ENCODE results near the gene DNAH17.
"Not testable (repeated sequence)": the region's sequence is repeated elsewhere in the genome, so short reads cannot be mapped to it uniquely, and the experiment has no call there.

The DNAH17 gene

DNA sequence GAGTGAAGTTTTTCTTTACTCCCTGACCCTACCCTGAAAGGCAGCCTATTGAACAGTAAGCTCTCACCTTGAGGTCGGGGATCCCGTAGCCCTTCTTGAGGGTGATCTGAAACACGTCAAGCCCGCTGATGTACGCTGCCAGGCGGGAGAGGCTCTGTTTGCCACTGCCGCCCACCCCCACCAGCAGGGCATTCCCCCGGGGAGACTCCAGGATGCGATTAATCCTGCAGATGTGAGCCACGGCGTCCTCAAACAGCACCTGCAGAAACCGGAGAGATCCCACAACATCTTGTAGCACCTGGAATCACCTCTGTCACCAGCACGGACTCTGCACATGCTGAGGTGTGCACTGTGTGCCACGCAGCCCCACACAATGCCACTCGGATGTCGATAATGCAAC, 102.0 kb downstream of the DNAH17 start:
- no peak for DNase-seq

DNA sequence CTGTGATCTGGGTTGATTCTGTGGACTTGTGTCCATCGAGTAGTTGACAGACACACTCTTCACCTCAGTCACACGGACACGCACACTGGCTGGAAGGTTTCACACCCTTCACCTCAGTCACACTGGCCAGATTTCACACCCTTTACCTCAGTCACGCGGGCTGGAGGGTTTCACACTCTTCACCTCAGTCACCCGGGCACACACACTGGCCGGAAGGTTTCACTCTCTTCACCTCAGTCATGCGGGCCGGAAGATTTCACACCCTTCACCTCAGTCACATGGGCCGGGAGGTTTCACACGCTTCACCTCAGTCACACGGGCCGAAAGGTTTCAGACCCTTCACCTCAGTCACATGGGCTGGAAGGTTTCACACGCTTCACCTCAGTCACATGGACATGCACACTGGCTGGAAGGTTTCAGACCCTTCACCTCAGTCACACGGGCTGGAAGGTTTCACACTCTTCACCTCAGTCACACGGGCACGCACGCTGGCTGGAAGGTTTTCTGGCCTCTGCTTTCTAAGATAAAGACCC, 102.5 kb downstream of the DNAH17 start:
- DNase-seq = peak; percentile 25 to 61

DNA sequence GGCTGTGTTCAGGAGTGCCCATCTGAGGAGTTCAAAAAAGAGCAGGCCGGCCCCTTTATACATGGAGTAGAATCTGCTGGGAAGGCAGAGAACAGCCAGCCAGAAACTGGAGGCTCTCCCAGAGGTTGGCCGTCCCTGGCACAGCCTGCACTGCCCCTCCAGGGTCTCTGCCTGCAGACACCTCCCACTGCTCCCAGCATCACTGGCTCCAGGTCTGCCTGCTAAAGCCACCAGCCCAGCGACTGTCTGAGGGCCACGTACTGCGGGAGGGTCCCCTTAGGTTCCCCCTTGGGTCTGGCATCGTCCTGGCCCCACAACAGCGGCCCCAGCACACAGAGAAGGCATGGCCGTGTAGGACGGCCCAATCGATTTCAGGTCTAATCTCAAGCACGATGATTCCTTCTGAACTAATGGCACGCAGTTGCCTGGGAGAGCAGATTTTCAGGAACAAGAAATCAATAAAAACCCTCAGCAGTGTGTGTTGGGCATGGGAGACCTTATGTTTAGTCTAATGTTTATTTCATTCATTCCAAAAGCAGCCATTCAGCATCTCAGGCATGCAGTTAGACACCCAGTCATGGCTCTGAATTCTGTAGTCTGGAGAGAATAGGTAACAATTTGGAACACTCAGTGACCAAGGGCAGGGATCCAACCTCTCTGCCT, 103.1 kb downstream of the DNAH17 start:
- no peak for DNase-seq

DNA sequence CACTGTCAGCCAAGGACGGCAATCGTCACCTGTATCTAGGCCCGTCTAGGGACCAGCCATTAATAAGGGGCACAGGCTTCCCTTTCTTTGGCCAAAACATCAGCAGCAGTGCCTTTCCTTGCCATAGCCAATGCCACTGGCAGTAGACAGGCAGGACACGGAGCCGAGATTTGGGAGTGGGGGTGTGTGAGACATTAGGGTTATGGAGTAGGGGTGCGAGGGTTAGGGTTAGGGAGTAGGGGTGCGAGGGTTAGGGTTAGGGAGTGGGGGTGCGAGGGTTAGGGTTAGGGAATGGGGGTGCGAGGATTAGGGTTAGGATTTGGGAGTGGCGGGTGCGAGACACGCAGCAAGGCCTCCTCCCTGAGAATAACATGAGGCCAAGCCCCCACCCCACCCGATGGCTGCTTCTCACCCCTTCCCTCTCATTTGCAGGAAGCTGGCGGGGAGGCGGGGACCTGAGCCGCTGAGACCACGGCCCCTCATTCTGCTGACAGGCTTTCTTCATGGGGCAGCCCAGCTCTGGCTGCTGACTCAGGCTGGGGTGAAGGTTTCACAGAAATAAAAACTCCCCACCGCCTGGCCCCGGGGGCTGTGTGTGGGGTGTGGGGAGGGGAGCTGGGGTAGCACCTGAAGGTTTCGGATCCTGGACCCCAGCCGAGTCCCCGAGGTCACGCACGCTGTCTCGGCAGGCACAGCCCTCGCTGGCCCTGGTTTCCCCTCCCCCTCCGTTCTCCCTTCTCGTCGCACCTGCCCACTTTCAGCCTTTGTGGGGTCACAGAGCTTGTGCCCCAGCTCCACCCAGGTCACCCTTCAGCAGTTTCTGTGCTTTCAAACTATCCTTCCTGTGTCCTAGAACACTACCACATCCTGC, 104.9 kb downstream of the DNAH17 start:
- no peak for DNase-seq

DNA sequence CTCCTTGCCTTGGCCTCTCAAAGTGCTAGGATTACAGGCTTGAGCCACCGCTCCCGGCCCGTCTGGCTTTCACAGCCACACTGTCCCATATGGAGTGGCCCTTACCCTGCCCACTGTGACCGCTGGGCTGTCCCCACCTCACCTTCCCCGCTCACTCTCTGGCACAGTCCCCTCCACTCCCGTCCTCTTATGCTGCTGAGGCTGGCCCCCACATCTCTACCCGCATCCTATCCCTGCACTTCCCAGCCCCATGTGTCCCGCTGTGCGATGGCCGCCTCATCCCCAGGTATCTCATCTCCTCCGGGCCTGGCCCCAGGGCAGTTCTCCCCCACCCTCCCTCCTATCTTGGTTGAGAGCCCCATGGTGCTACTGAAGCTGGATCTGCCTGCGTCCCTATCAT, 105.6 kb downstream of the DNAH17 start:
- DNase-seq = no peak

DNA sequence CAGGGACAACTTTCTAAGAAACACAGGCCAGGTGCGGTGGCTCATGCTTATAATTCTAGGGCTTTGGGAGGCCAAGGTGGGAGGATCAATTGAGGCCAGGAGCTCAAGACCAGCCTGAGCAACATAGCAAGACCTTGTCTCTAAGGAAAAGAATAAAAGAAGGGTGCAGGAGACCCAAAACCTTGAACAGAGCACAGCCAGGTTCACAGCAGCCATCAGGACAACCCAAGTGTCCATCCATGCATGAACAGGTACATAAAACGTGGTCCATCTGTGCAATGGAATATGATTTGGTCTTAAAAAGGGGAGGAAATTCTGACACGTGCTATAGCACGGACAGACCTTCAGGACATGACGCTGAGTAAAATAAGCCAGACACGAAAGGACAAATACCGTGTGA, 107.8 kb downstream of the DNAH17 start:
- no peak for DNase-seq

DNA sequence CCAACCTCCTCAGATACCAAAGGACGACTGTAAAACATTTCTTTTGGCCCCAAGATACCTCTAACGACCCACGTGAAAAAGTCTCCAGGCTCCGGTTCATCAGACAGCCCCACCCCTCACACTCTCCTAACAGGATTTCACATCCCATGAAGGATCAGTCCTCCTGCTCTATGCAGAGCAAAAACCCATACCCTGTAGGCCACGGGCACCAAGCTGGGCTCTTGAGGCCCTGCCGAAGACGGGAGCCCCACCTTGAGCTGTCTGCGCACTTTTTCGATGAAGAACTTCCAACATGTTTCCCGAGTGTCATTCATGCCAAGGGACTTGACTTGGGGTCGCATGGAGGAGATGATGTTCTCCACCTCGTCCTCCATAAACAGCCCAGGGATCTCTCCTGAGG, 108.8 kb downstream of the DNAH17 start:
- no peak for DNase-seq

DNA sequence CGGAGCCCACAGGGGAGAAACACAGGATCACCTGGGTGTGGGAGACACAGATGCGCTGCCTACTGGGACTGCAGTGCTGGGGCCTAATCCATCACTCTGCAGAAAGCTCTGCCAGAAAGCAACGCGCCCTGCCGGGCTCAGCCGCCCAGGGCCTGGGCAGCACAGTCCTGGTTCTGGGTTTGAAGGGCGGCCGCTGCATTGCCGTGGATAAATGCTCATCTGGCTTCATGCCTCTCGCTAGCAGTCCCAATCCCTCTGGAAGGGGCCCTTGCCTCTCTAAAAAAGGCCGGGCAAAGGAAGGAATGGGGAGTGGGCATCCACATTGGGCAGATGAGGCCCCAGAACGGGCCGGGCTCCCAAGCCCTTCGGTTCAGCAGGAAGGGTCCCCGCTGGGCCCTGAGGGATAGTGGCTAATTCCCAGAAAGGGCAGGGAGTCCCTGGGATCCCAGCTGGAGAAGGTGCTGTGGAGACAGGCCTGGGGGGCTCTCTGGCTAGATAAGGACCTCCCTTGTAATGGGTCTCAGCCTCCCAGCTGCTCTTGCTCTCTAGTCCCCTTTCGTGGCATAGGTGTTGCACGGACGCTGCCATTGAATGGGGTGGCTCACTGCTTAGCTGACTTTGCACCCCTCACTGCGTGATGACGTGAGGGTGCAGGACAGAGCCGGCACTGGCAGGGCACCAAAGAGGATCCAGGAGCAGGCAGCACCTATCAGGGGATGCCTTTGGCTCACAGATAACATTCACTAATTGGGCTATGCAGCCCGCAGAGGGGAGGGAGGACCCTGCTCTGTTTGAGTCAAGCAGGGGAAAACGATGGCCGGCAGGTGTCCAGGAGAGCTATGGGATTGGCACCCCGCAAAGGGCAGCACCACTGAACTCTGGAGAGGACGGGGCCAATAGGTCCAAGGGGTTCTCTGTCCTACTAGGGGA, 110.1 kb downstream of the DNAH17 start:
- DNase-seq = no peak

DNA sequence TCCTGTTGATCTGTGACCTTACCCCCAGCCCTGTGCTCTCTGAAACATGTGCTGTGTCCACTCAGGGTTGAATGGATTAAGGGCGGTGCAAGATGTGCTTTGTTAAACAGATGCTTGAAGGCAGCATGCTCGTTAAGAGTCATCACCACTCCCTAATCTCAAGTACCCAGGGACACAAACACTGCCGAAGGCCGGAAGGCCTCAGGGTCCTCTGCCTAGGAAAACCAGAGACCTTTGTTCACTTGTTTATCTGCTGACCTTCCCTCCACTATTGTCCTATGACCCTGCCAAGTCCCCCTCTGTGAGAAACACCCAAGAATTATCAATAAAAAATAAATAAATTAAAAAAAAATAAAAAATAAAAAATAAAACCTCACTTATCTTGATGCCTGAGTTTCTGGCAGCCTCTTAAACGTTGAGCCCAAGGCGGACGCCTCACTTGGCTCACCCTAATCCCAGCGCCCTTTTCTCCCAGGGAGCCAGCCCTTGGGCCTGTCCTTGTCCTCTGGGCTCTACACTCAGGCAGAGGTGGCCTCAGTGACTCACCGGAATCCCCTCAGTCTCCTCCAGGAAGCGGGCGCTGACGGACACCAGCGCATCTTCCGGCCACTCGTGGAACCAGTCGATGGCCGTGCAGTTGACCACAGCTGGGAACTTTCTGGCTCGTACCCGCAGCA, 110.9 kb downstream of the DNAH17 start:
- DNase-seq = not testable (repeated sequence)

DNA sequence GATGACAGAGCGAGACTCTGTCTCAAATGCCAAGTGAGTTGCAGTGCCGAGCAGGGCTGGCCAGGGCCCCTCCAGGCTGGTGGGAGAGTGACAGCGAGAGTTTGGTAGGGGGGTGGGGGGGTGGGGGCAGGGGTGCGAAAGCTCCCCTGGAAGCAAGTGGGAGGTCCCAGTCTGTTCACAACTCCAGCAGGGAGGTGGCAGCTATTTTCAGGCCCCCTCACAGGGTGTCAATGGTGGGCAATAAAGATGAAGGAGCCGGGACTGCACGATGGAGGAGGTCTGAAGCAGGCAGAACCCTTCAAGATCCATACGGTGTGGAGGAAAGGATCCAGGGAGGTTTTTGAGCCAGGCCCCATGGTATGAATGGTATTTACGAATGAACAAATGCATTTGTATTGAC, 115.0 kb downstream of the DNAH17 start:
- DNase-seq = no peak

DNA sequence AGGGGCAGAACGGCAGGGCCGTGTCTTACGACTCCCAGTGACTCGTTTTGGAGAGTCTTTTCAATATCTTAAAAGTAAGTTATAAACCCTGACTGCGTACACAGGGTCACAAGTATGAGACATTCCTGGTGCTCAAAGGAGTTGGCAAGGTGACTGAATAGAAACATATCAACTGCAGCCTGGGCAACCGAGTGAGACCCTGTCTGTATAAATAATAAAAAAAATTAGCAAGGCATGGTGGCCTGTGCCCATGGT, 115.5 kb downstream of the DNAH17 start:
- no peak for DNase-seq

DNA sequence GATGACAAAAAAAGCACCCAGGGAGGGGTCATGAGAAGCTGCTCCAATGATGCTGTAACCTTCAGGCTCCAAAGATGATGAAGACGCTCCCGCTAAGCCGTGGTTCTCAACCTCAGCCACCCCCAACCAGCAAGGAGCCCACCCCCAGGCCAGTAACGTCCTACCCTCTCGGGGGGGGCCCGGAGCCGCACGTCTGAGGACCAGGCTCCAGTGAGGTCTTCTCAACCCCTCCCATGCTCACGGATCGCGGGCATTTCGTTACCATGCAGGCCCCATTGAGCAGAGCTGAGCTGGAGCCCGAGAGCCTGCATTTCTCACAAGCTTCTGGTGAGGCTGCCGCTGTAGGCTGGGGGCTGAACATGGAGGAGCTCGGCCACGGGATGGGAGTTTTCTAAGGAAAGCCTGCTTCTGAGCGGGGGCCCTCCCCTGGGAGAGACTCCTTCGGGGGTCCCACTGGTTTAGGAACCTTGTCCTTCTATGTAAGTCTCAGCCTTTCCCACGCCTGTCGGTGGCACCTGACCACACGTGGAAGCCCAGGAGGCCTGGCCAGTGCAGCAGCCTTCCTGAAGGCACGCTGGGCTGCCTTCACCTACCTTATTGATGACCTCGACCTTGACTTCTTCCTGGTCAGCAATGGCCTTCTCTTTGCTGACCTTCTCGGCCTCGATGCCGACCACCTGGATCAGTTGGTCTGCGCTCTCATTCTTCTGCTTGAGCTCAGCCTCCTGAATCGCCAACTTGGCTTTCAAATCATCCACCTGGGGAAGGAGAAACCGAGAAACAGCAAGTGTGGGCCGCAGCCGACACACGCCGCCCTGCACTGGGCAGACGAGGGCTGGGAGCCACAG, 116.0 kb downstream of the DNAH17 start:
- no peak for DNase-seq

DNA sequence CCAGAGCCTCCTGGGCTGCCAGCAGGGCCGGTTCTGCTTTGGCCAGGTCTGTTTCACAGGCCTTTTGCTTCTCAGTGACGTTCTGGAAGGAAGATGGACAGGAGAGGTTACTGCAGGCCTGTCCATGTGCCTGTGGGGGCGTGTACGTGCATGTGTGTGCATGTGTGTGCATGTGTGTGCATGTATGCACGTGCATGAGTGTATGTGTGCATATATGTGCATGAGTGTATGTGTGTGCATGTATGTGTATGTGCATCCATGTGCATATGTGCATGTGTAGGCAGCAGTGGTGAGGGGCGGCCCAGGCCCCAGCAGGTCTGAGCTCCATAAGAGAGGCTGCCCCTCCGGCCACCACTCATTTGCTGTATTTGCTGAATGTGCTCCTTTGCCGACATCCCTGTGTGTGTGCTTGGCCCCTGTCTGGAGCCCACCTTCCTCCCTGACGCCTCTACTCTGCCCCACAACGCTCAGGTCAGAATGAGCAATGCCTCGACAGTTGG, 117.0 kb downstream of the DNAH17 start:
- no peak for DNase-seq

DNA sequence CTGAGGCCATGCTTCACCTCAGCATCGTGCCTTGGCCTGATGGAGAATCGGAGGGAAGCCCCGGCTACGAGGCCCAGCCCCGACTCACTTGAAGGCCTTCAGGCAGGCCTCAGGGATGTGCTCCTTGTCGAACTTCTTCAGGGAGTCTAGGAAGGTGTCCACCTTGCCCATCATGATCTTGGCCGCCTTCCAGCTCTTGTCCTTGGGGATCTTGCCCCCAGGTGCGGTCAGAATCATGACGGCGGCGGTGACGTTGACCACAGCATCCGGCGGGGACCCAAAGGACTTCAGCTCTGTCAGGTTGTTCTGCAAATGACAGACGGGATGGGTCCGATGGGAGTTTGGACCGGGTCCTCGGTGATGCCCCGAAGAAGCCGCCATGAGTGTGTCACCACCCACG, 117.5 kb downstream of the DNAH17 start:
- DNase-seq = no peak

DNA sequence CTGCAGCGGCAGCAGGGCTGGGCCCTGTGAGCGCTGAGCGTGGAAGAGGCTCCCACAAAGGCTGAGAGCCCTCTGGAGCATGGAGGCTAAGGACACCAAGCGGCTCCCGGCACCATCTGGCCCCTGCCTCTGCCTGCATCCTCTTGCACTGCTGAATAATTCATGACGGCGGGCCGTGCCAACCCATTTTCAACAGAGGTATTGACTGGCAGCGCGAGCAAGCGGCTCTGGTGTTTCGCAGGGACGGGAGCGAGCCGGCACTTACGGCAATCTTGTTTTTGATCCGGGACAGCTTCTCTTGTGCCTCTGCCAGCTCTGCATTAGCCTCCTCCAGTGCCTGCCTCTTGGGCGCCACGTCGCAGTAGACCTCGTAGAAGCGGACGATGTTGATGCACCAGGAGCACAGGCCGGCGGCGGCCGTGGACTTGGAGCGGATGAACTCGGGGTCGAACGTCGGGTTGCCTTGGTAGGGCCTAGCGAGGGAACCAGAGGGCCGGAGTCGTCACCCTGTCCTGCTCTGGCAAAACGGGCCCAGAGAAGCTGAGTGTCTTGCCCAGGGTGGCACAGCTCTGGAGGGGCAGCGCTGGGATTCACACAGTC, 118.4 kb downstream of the DNAH17 start:
- no peak for DNase-seq

DNA sequence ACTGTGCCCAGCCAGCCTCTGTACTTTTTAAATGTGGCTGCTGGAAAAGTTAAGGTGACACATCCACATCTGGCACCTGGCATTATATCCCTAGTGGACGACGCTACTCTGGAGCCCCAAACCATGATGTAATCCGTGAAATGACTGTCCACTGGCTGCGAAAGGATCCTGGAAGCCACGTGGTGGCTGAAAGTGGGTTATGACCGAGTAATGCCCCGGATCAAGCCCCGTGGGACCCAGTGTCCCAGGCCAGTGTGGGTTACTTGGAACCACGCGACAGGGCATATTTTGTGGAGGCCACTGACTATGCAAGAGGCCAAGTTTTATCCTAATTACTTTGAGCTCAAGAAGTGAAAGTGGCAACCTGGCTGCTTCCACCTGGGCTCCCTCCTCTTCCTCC, 119.1 kb downstream of the DNAH17 start:
- no peak for DNase-seq

DNA sequence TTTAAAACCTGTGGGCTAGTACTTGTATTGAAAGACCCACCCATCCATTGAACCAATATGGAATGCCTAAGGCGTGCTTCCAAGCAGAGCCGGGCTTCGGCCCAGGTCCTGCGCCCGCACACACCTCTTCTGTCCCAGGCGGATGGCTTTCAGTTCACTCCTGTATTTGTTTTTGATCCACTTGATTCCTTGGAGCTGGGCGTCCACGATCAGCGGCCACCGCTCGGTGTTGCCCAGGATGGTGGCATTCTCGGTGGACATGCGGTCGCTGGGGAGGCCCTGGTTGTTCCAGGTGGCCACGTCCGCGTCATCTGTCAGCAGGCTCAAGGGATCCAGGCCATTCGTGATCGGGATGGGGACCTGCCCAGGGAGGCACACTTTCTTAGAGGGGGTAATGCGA, 122.8 kb downstream of the DNAH17 start:
- no peak for DNase-seq

DNA sequence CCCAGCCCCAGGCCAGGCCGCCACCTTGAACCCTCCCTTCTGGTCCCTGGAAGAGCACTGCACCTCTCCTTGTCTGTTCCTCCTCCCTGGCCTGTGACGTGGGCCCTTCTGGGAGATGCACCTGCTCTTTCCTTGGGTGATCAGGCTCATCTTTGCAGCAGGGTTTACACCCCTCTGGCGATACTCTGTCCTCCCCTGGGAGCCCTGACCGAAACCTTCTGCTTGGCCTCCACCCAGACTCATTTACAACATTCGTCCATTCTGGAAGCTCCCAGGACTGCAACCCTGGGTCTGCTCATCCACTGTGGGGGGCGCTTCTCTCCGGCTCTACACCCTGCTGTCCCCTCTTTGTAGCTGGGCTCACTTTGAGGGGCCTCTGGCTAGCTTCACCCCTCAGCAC, 125.4 kb downstream of the DNAH17 start:
- no peak for DNase-seq

DNA sequence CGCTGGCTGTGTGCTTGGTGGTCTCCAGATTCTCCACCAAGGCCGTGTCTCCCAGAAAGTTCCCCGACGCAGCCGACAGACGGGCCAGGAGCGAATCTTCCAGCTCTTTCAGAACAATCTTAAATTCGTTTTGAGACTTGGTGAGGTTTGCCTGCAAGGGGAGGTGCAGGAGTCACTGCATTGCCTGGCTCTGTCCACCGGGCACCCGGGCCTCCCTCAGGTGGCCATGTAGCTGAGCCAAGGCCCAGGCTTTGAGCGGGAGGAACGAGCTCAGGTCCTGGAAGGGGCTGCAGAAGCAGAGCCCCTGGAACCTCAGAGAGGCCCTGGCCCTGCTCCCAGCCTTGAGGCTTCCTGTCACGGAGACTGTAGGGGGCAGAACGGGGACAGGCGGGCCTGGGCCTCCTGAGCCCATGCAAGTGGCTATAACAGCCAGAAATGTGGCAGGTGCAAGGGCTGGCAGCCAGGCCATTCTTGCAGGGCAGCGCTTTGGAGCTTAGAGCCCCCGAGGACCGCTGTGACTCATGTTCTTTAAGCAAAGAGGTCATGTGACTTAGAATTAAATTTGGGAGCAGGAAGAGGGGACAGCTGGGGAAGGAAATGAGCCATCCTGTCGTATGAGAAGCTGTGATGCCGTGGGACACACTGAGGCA, 126.4 kb downstream of the DNAH17 start:
- DNase-seq = no peak

DNA sequence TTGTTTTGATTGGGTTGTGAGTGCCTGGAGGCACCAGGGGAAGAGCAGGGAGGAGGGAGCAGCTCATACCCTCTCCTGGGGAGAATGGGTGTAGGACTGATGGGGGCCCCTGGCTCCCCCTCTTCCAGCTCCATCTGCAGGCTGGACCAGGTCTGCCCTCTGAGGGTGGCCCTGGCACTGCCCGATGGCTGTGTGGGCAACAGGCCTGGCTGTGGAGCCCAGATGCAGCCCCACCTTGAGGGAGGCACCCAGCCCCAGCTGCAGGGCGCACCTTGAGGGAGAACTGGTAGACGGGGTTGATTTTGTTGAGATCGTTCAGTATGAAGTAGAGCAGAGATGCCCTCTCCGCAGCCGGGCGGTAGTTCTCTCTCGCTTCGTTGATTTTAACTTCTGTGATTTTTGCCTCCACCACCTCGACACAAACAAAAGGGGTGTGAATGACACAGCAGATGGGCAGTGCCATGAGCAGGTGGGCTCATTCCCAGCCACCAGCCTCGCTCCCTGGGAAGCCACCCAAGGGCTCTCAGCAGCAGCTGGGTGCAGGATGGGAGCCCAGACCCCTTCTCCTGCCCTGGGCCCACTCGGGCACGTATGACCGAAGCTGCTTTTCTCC, 127.1 kb downstream of the DNAH17 start:
- no peak for DNase-seq
